Gastroesophageal sphincter (tissue), 4 donors: ENCODE results near the gene GDF15. TPM values are rescaled to one million over a fixed set of nuclear protein-coding genes. Genes with fewer than 3 reads are reported as not detected.
A peak's percentile ranks its signal among the peaks of the same experiment; 100 is the strongest.
"Not testable (repeated sequence)": the region's sequence is repeated elsewhere in the genome, so short reads cannot be mapped to it uniquely, and the experiment has no call there.

Source experiments
- ATAC-seq: fragments of 150-250 bp; one replicate; pipeline ENCODE4 v1.9.1; 2016; ENCODE audit warnings: mild to moderate bottlenecking, moderate library complexity
- H3K27ac ChIP-seq, 4 donors: fragments of 200-600 bp; sonication (generic) in 3 of 4; 1 replicate in 3 of 4; 2 replicates in 1 of 4; pipeline ENCODE4 v1.5.1; 2016 to 2019
- H3K27me3 ChIP-seq: fragments of 200-600 bp; sonication (generic); one replicate; pipeline ENCODE4 v1.5.1; 2019
- H3K36me3 ChIP-seq, 2 donors: fragments of 200-600 bp; sonication (generic); one replicate each; pipeline ENCODE4 v1.5.1; 2019; ENCODE audit warnings: control low read depth in 1 of 2
- H3K4me1 ChIP-seq, 3 donors: fragments of 200-600 bp; sonication (generic); 1 replicate in 2 of 3; 2 replicates in 1 of 3; pipeline ENCODE4 v1.5.1; 2016 to 2019; ENCODE audit warnings: control low read depth in 2 of 3
- H3K4me3 ChIP-seq, 2 donors: fragments of 200-600 bp; sonication (generic); one replicate each; pipeline ENCODE4 v1.5.1; 2019; ENCODE audit warnings: mild to moderate bottlenecking in 1 of 2, moderate library complexity in 1 of 2
- H3K9me3 ChIP-seq, 3 donors: fragments of 200-600 bp; sonication (generic); one replicate each; pipeline ENCODE4 v1.5.1; 2017 to 2019; ENCODE audit warnings: control low read depth in 2 of 3
- CTCF ChIP-seq, 4 experiments: fragments of 200-600 bp in 2 of 4; fragments of 450-650 bp in 2 of 4; sonication (generic) in 1 of 4; IDR thresholded peaks; one replicate each; pipeline ENCODE4 v1.5.1; 2017 to 2019; ENCODE audit warnings: antibody characterized with exemption in 4 of 4, mild to moderate bottlenecking in 2 of 4, moderate library complexity in 2 of 4
- EP300 ChIP-seq: sonication (generic); formaldehyde crosslinking; IDR thresholded peaks from one replicate; pipeline ENCODE4 v1.6.1; 2017; ENCODE audit warnings: antibody characterized with exemption, mild to moderate bottlenecking
- POLR2A ChIP-seq, 2 donors: fragments of 450-650 bp; IDR thresholded peaks; one replicate each; pipeline ENCODE4 v1.6.1; 2017; ENCODE audit warnings: antibody characterized with exemption in 2 of 2, mild to moderate bottlenecking in 2 of 2, moderate library complexity in 1 of 2
- POLR2AphosphoS5 ChIP-seq: sonication (generic); formaldehyde crosslinking; IDR thresholded peaks from one replicate; pipeline ENCODE4 v1.6.1; 2017; ENCODE audit warnings: antibody characterized with exemption
- WGBS, 2 donors: methylation state at CpG; one replicate each; pipeline ENCODE4 v1.1.5; 2018; ENCODE audit warnings: low coverage in 1 of 2; 5-methylcytosine and 5-hydroxymethylcytosine counted together
- total RNA-seq, 4 donors: library from RNA; depleted of rRNA; stranded (reverse); fragments of >200 nt; gene quantifications; one replicate each; pipeline ENCODE4 v1.1.0, GENCODE V29; 2016

GDF15 gene
- total RNA-seq, 4 donors from 2014 or later: 0.62 to 3.7 (median 3.0) TPM

- Histone ChIP-seq H3K4me1 (peaks cover 0 to 27% (median 0%) of the 10 kb centered on the region in 3 donors), H3K27ac (peak overlapping the region in 3 of 4 donors; percentile 68 to 77 (median 74)), H3K4me3 (no peak overlapping the region), H3K27me3 (peaks cover 33% of the 10 kb centered on the region), H3K9me3 (no peaks in the 10 kb centered on the region), H3K36me3 (no peaks in the 10 kb centered on the region)
- 44 to 49% methylated on average over 13 of the region's 22 CpGs for WGBS, 2 donors
- peak; percentile 98 for ATAC-seq
- no peak for TF ChIP-seq EP300
- TF ChIP-seq CTCF (IDR thresholded peaks at IDR 0.05): no peak
- peak; percentile 12 for TF ChIP-seq POLR2AphosphoS5
Measured at GRCh38 chr19:18379803-18380747, 5.9 kb upstream of the GDF15 start.

- WGBS, 2 donors: 70 to 75% methylated on average over 2 to 3 of the region's 3 CpGs
- H3K4me1 ChIP-seq: peaks cover 0 to 30% (median 1%) of the 10 kb centered on the region in 3 donors
- ATAC-seq: no peak
- H3K36me3 ChIP-seq: no peaks in the 10 kb centered on the region
- peak overlapping the region in 3 of 4 donors; percentile 68 to 77 (median 74) for H3K27ac ChIP-seq
- H3K9me3 ChIP-seq: no peaks in the 10 kb centered on the region
- H3K4me3 ChIP-seq: no peak overlapping the region
- no peak for TF ChIP-seq POLR2AphosphoS5
- no peak for TF ChIP-seq CTCF (IDR thresholded peaks at IDR 0.05)
- TF ChIP-seq EP300: no peak
- no peak for TF ChIP-seq POLR2A (IDR thresholded peaks at IDR 0.05)
- H3K27me3 ChIP-seq: peaks cover 41% of the 10 kb centered on the region
Measured at GRCh38 chr19:18380843-18381242, 5.1 kb upstream of the GDF15 start.

GRCh38 chr19:18383622-18384021, 2.3 kb upstream of the GDF15 start:
- not testable (repeated sequence) for ATAC-seq, H3K9me3 ChIP-seq, H3K36me3 ChIP-seq, H3K27ac ChIP-seq, H3K4me3 ChIP-seq
- 78 to 84% methylated on average over 4 to 8 of the region's 11 CpGs for WGBS, 2 donors
- H3K4me1 ChIP-seq: peaks cover 0 to 45% (median 7%) of the 10 kb centered on the region in 3 donors
- H3K27me3 ChIP-seq: peaks cover 53% of the 10 kb centered on the region

- Histone ChIP-seq H3K4me3 (no peak overlapping the region), H3K27me3 (peaks cover 53% of the 10 kb centered on the region), H3K36me3 (no peaks in the 10 kb centered on the region), H3K9me3 (no peaks in the 10 kb centered on the region), H3K4me1 (peaks cover 0 to 39% (median 7%) of the 10 kb centered on the region in 3 donors), H3K27ac (no peak overlapping the region)
- 76 to 90% methylated on average over 2 to 6 of the region's 7 CpGs for WGBS, 2 donors
- ATAC-seq: no peak
- no peak for TF ChIP-seq CTCF (IDR thresholded peaks at IDR 0.05)
- no peak for TF ChIP-seq POLR2A (IDR thresholded peaks at IDR 0.05)
- no peak for TF ChIP-seq EP300
- TF ChIP-seq POLR2AphosphoS5: no peak
Measured at GRCh38 chr19:18384775-18385174, 1.2 kb upstream of the GDF15 start.

GRCh38 chr19:18385359-18385674, 641 bp upstream of the GDF15 start:
- no peak overlapping the region for H3K27ac ChIP-seq
- no peak overlapping the region for H3K4me3 ChIP-seq
- H3K36me3 ChIP-seq: no peaks in the 10 kb centered on the region
- H3K4me1 ChIP-seq: peaks cover 0 to 34% (median 7%) of the 10 kb centered on the region in 3 donors
- 100% methylated on average over 1 to 2 of the region's 3 CpGs for WGBS, 2 donors
- H3K27me3 ChIP-seq: peaks cover 53% of the 10 kb centered on the region
- TF ChIP-seq POLR2AphosphoS5: no peak
- no peak for TF ChIP-seq EP300
- no peak for TF ChIP-seq POLR2A (IDR thresholded peaks at IDR 0.05)
- no peak for TF ChIP-seq CTCF (IDR thresholded peaks at IDR 0.05)
- no peaks in the 10 kb centered on the region for H3K9me3 ChIP-seq
- ATAC-seq: no peak
